A549 (cell line): ENCODE data around the gene ANXA6. TPM values are rescaled to one million over a fixed set of nuclear protein-coding genes. Genes with fewer than 3 reads are reported as not detected.

Experiments used
- ATAC-seq, 2 experiments: fragments of 200-7000 bp in 1 of 2; fragments of >200 bp in 1 of 2; cut with Nextera tagmentation in 1 of 2; cut with Tn5 transposase in 1 of 2; 3 replicates each; pipeline versions ENCODE4 v1.8.0 to v1.9.1; 2018 to 2020; ENCODE audit warnings: mild to moderate bottlenecking in 1 of 2, moderate library complexity in 1 of 2
- CTCF ChIA-PET: fragments of 300-600 bp; sonication (Branson Sonifier 250); formaldehyde crosslinking; extraction: SDS; loops from one replicate; lab custom pipeline; 2021; ENCODE audit warnings: antibody characterized with exemption, inconsistent platforms; lab: Yijun Ruan, JAX
- POLR2A ChIA-PET: fragments of 350-600 bp; formaldehyde crosslinking; extraction: SDS; loops from one replicate; lab custom pipeline; 2021; ENCODE audit warnings: antibody characterized with exemption, inconsistent platforms; lab: Yijun Ruan, JAX
- DNase-seq, 2 experiments: peaks; one replicate each; pipeline versions ENCODE4 v3.0.0 to v3.0.0-alpha.2; 2011 to 2016; ENCODE audit warnings: low read depth in 1 of 2, low spot score in 1 of 2
- FAIRE-seq: peaks from 2 replicates; lab custom pipeline; 2011; peaks lifted over from hg19 to GRCh38; lab: Jason Lieb, UNC
- H3K27ac ChIP-seq, 2 experiments: fragments of >200 bp; sonication (Bioruptor Twin); formaldehyde crosslinking; 3 replicates each; pipeline ENCODE4 v1.5.1; 2016 to 2017
- H3K4me1 ChIP-seq: fragments of >200 bp; sonication (Bioruptor Twin); formaldehyde crosslinking; 3 replicates; pipeline ENCODE4 v1.6.1; 2016
- H3K4me2 ChIP-seq: fragments of >200 bp; sonication (Bioruptor Twin); formaldehyde crosslinking; 3 replicates; pipeline ENCODE4 v1.6.1; 2016
- H3K4me3 ChIP-seq: fragments of >200 bp; sonication (Bioruptor Twin); formaldehyde crosslinking; 3 replicates; pipeline ENCODE4 v1.5.1; 2016
- H3K9me3 ChIP-seq: fragments of >200 bp; sonication (Bioruptor Twin); formaldehyde crosslinking; 3 replicates; pipeline ENCODE4 v1.6.1; 2016
- ATOH8 ChIP-seq: fragments of 250-450 bp; sonication (Bioruptor Pico); IDR thresholded peaks from 2 replicates; pipeline ENCODE4 v1.5.0; 2020; ENCODE audit warnings: low read depth, mild to moderate bottlenecking, moderate library complexity
- BHLHE40 ChIP-seq: IDR thresholded peaks from 2 replicates; pipeline ENCODE4 v1.6.1; 2012; ENCODE audit warnings: low read depth, low read length, inconsistent platforms
- CBX2 ChIP-seq: fragments of 200-600 bp; sonication (generic); IDR thresholded peaks from 2 replicates; pipeline ENCODE4 v1.6.1; 2016; ENCODE audit warnings: low read depth, mild to moderate bottlenecking, borderline replicate concordance
- CEBPB ChIP-seq, 2 experiments: fragments of >200 bp in 1 of 2; sonication (Bioruptor Twin) in 1 of 2; formaldehyde crosslinking in 1 of 2; IDR thresholded peaks; 2 replicates each; pipeline ENCODE4 v1.6.1; 2012 to 2016
- CHD4 ChIP-seq: fragments of 200-600 bp; sonication (generic); IDR thresholded peaks from 2 replicates; pipeline ENCODE4 v1.6.1; 2016; ENCODE audit warnings: antibody characterized with exemption, mild to moderate bottlenecking, borderline replicate concordance
- EHF ChIP-seq: fragments of 250-450 bp; sonication (Bioruptor Pico); IDR thresholded peaks from 2 replicates; pipeline ENCODE4 v1.5.0; 2020; ENCODE audit warnings: mild to moderate bottlenecking
- ESRRA ChIP-seq: fragments of 150-350 bp; IDR thresholded peaks from 2 replicates; pipeline ENCODE4 v1.6.1; 2014; ENCODE audit warnings: mild to moderate bottlenecking, low read length, borderline replicate concordance
- FOSL2 ChIP-seq, 2 experiments: fragments of 450-650 bp in 1 of 2; fragments of >200 bp in 1 of 2; sonication (Bioruptor Twin) in 1 of 2; formaldehyde crosslinking; IDR thresholded peaks; 2 replicates each; pipeline versions ENCODE4 v1.5.0 to v1.6.1; 2016 to 2020; ENCODE audit warnings: mild to moderate bottlenecking in 1 of 2, moderate library complexity in 1 of 2
- GATA3 ChIP-seq: IDR thresholded peaks from 2 replicates; pipeline ENCODE4 v1.6.1; 2012; ENCODE audit warnings: borderline replicate concordance
- HEYL ChIP-seq: fragments of 250-450 bp; sonication (Bioruptor Pico); IDR thresholded peaks from 2 replicates; pipeline ENCODE4 v1.8.0; 2021; ENCODE audit warnings: mild to moderate bottlenecking, moderate library complexity
- HMGXB4 ChIP-seq: fragments of 250-450 bp; sonication (Bioruptor Pico); IDR thresholded peaks from 2 replicates; pipeline ENCODE4 v1.5.0; 2021; ENCODE audit warnings: mild to moderate bottlenecking, moderate library complexity, borderline replicate concordance
- HOXA7 ChIP-seq: fragments of 250-450 bp; sonication (Bioruptor Pico); IDR thresholded peaks from 2 replicates; pipeline ENCODE4 v1.5.0; 2020; ENCODE audit warnings: mild to moderate bottlenecking, moderate library complexity
- HOXB13 ChIP-seq: fragments of 250-450 bp; sonication (Bioruptor Pico); IDR thresholded peaks from 2 replicates; pipeline ENCODE4 v1.5.0; 2020; ENCODE audit warnings: low read depth, mild to moderate bottlenecking, moderate library complexity
- MAFK ChIP-seq: fragments of 450-650 bp; IDR thresholded peaks from 2 replicates; pipeline ENCODE4 v1.6.1; 2014; ENCODE audit not compliant: partially characterized antibody
- MYC ChIP-seq: IDR thresholded peaks from 2 replicates; pipeline ENCODE4 v1.6.1; 2012; ENCODE audit warnings: mild to moderate bottlenecking, inconsistent platforms, low read length, improper control_type of control experiment, borderline replicate concordance
- NR3C1 ChIP-seq: fragments of >200 bp; sonication (Bioruptor Twin); formaldehyde crosslinking; IDR thresholded peaks from 3 replicates; pipeline ENCODE4 v1.6.1; 2017
- RARB ChIP-seq: fragments of 250-450 bp; sonication (Bioruptor Pico); IDR thresholded peaks from 2 replicates; pipeline ENCODE4 v1.8.0; 2021; ENCODE audit warnings: mild to moderate bottlenecking, moderate library complexity
- RCOR1 ChIP-seq: fragments of 150-350 bp; IDR thresholded peaks from 2 replicates; pipeline ENCODE4 v1.6.1; 2014; ENCODE audit warnings: antibody characterized with exemption, low read length, low read depth
- SREBF2 ChIP-seq: fragments of 450-650 bp; IDR thresholded peaks from 2 replicates; pipeline ENCODE4 v1.6.1; 2014; ENCODE audit warnings: mild to moderate bottlenecking, moderate library complexity
- TP53 ChIP-seq: fragments of 250-450 bp; sonication (Bioruptor Pico); IDR thresholded peaks from 2 replicates; pipeline ENCODE4 v1.5.0; 2021; ENCODE audit warnings: mild to moderate bottlenecking, moderate library complexity
- USF2 ChIP-seq: fragments of 450-650 bp; IDR thresholded peaks from 2 replicates; pipeline ENCODE4 v1.6.1; 2014; ENCODE audit warnings: antibody characterized with exemption
- WGBS: methylation state at CpG from one replicate; pipeline ENCODE4 v1.1.6; 2017; ENCODE audit errors: missing lambda C conversion rate; 5-methylcytosine and 5-hydroxymethylcytosine counted together
- polyA plus RNA-seq, 4 experiments: library from polyadenylated mRNA; depleted of rRNA in 3 of 4; stranded (reverse); fragments of >200 nt; fragmentation: RNase III in 1 of 4; extraction: RNeasy Plus Mini Kit Qiagen cat#74134 plus additional on column Dnase treatment in 1 of 4; gene quantifications; 2 replicates in 3 of 4; 3 replicates in 1 of 4; pipeline ENCODE4 v1.2.3, GENCODE V29; 2011 to 2017

Gene ANXA6
- polyA plus RNA-seq, 2 of the 4 experiments (the other 2 are of a cell fraction) = 32.4 to 53.0 TPM

GRCh38 chr5:151125421-151125820, 32.2 kb downstream of the ANXA6 start:
- no peak for FAIRE-seq
- no peak for DNase-seq
- ChIA-PET POLR2A (no interaction called here), CTCF (interaction anchor here (0.6 to 25.1 kb wide), 34 partner anchors 10 to 526 kb away, joined by 3 to 704 read pairs (median 4); partner anchors contain the start of gene ANXA6)
- H3K4me1 ChIP-seq = peaks cover 7% of the 10 kb centered on the region; the same call in 2 of the 3 replicates
- H3K4me2 ChIP-seq = no peak overlapping the region
- no peak overlapping the region for H3K27ac ChIP-seq
- H3K9me3 ChIP-seq = no peaks in the 10 kb centered on the region
- no peak for ATAC-seq
- 75% methylated on average over 7 of the region's 7 CpGs for WGBS
- no peak overlapping the region for H3K4me3 ChIP-seq
- TF ChIP-seq TP53 (CRISPR knock-in tag) (no peak), HOXA7 (CRISPR knock-in tag) (no peak), CEBPB (IDR thresholded peaks at IDR 0.05) (no peak), EHF (CRISPR knock-in tag) (no peak), ESRRA (no peak), HEYL (CRISPR knock-in tag) (no peak), HOXB13 (CRISPR knock-in tag) (no peak), CBX2 (no peak), HMGXB4 (CRISPR knock-in tag) (no peak), NR3C1 (no peak), USF2 (no peak), RARB (CRISPR knock-in tag) (no peak)

GRCh38 chr5:151123897-151124751, 33.5 kb downstream of the ANXA6 start:
- H3K4me1 ChIP-seq = peaks cover 7% of the 10 kb centered on the region; the same call in 2 of the 3 replicates
- H3K4me2 ChIP-seq = no peak overlapping the region
- 73% methylated on average over 17 of the region's 17 CpGs for WGBS
- FAIRE-seq = no peak
- no peak overlapping the region for H3K4me3 ChIP-seq
- TF ChIP-seq SREBF2 = no peak
- TF ChIP-seq CHD4 = no peak
- TF ChIP-seq RCOR1 = no peak
- TF ChIP-seq BHLHE40 = no peak
- TF ChIP-seq MYC = no peak
- no peak for TF ChIP-seq ESRRA
- no peak for TF ChIP-seq FOSL2 (IDR thresholded peaks at IDR 0.05)
- TF ChIP-seq FOSL2 (CRISPR knock-in tag; IDR thresholded peaks at IDR 0.05) = no peak
- no peak for TF ChIP-seq NR3C1
- no peak for TF ChIP-seq MAFK
- TF ChIP-seq GATA3 = no peak
- TF ChIP-seq ATOH8 = no peak
- TF ChIP-seq, all 56 proteins: peak for 0
- ChIA-PET POLR2A (no interaction called here), CTCF (interaction anchor here (2.9 to 25.1 kb wide), 5 partner anchors 9 to 114 kb away, joined by 39 to 704 read pairs (median 102); no protein-coding TSS in a partner anchor)
- peak overlapping the region in 1 of 2 experiments; percentile 65; a peak in 3 of 6 replicates for H3K27ac ChIP-seq
- DNase-seq (peak; percentile 13 to 20), ATAC-seq (no peak)
- H3K9me3 ChIP-seq = no peaks in the 10 kb centered on the region
